ENCODE data around the gene IQGAP3. TPM values are rescaled to one million over a fixed set of nuclear protein-coding genes. Genes with fewer than 3 reads are reported as not detected.

Gene IQGAP3
- total and polyA plus RNA-seq, 4 donors, result under 0.01 to 8.5 (median 0.43) TPM

DNA sequence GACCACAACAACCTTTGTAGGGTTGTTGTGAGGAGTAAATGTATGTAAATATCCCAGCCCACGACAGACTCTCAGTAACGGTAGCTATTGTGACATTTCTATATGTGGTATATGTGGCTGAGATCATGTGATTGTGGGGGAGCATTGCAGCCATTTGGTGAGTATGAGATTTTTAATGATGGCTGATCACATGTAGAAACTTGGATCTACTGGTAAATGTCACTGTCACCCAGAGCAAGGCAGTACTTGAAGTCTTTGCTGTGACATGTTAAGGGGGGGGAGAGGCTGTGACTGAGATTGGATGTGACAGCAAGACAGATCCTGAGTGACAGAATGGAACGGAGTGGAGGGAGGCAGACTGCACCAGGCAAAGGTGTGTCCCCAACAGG is 47.9 kb downstream of the IQGAP3 start:
- Histone ChIP-seq H3K4me3 (ENCODE audit: low read depth in 1 of 3, low read length in 3 of 3) (no peak overlapping the region), H3K27me3 (ENCODE audit: control insufficient read depth in 4 of 4, insufficient read depth in 4 of 4, low read length in 3 of 4) (no peaks in the 10 kb centered on the region), H3K4me1 (ENCODE audit: control insufficient read depth in 4 of 4, insufficient read depth in 4 of 4, low read length in 3 of 4) (peaks cover 0 to 2% (median 0%) of the 10 kb centered on the region in 4 donors), H3K27ac (ENCODE audit: low read depth in 1 of 2, low read length in 2 of 2) (no peak overlapping the region), H3K9ac (ENCODE audit: low read depth in 1 of 2, low read length in 2 of 2) (peak overlapping the region in 1 of 2 donors; percentile 20), H3K36me3 (ENCODE audit: control insufficient read depth in 4 of 4, insufficient read depth in 3 of 4, low read depth in 1 of 4, low read length in 3 of 4) (no peaks in the 10 kb centered on the region), H3K9me3 (ENCODE audit: control insufficient read depth in 4 of 4, low read length in 3 of 4) (no peaks in the 10 kb centered on the region)
- WGBS, result 81% methylated on average over 3 of the region's 3 CpGs
- TF ChIP-seq HNF4G (IDR thresholded peaks at IDR 0.05) (no peak), HNF4A (conservative IDR thresholded peaks at IDR 0.05) (no peak), RXRA (IDR thresholded peaks at IDR 0.05) (no peak), FOXA2 (IDR thresholded peaks at IDR 0.05) (no peak)
- TF ChIP-seq, protein P1, sequence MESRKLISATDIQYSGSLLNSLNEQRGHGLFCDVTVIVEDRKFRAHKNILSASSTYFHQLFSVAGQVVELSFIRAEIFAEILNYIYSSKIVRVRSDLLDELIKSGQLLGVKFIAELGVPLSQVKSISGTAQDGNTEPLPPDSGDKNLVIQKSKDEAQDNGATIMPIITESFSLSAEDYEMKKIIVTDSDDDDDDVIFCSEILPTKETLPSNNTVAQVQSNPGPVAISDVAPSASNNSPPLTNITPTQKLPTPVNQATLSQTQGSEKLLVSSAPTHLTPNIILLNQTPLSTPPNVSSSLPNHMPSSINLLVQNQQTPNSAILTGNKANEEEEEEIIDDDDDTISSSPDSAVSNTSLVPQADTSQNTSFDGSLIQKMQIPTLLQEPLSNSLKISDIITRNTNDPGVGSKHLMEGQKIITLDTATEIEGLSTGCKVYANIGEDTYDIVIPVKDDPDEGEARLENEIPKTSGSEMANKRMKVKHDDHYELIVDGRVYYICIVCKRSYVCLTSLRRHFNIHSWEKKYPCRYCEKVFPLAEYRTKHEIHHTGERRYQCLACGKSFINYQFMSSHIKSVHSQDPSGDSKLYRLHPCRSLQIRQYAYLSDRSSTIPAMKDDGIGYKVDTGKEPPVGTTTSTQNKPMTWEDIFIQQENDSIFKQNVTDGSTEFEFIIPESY (IDR thresholded peaks at IDR 0.05), result no peak
- DNase-seq (ENCODE audit: low spot score), result no peak

DNA sequence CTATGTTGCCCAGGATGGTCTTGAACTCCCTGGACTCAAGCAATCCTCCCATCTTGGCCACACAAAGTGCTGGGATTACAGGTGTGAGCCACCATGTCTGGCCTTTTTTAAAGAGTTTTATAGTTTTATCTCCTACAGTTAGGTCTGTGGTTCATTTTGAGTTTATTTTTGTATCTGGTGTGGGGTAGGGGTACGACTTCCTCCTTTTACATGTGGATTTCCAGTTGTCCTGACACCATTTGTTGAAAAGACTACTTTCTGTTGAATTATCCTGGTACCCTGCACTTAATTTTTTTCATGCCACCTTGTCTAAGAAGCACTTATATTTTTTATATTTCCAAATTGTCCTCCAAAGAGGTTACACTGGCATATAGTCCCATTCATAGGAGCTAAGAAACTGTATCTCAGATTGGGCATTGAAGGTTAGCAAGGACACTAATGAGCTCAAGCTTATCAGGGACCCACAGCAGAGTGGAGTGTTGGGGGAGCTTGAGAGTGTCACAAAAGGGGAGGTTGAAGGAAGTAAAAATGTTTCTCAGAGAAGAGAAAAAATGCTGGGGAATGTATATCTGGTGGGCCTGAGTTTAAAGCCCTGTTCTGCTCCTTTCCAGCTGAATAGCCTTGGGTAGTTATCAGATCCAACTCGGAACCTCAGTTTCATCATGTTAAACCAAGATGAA is 48.4 kb downstream of the IQGAP3 start:
- H3K4me1 ChIP-seq (ENCODE audit: control insufficient read depth in 4 of 4, insufficient read depth in 4 of 4, low read length in 3 of 4), result peaks cover 0 to 2% (median 0%) of the 10 kb centered on the region in 4 donors
- no peak for DNase-seq (ENCODE audit: low spot score)
- 89% methylated on average over 2 of the region's 2 CpGs for WGBS
- H3K27me3 ChIP-seq (ENCODE audit: control insufficient read depth in 4 of 4, insufficient read depth in 4 of 4, low read length in 3 of 4), result no peaks in the 10 kb centered on the region
- H3K27ac ChIP-seq (ENCODE audit: low read depth in 1 of 2, low read length in 2 of 2), result no peak overlapping the region
- no peaks in the 10 kb centered on the region for H3K9me3 ChIP-seq (ENCODE audit: control insufficient read depth in 4 of 4, low read length in 3 of 4)
- TF ChIP-seq HNF4G (IDR thresholded peaks at IDR 0.05) (no peak), NR2F2 (IDR thresholded peaks at IDR 0.05) (no peak)
- H3K4me3 ChIP-seq (ENCODE audit: low read depth in 1 of 3, low read length in 3 of 3), result no peak overlapping the region
- no peak overlapping the region for H3K9ac ChIP-seq (ENCODE audit: low read depth in 1 of 2, low read length in 2 of 2)
- no peaks in the 10 kb centered on the region for H3K36me3 ChIP-seq (ENCODE audit: control insufficient read depth in 4 of 4, insufficient read depth in 3 of 4, low read depth in 1 of 4, low read length in 3 of 4)

DNA sequence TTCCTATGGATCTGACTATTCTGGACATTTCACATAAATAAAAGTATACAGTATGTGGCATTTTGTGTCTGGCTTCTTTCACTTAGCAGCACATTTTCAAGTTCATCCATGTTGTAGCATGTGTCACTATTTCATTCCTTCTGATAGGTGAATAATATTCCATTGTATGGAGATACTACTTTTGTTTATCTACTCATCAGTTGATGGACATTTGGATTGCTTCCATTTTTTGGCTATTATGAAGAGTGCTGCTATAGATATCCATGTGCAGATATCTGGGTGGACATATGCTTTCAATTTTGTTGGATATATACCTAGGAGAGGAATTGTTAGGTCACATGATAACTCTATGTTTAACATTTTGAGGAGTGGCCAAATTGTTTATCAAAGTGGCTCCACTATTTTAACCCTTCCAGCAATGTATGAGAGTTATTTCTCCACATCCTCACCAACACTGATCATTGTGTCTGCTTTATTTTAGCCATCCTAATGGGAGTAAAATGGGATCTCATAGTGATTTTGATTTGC is 49.9 kb downstream of the IQGAP3 start:
- Histone ChIP-seq H3K9me3 (ENCODE audit: control insufficient read depth in 4 of 4, low read length in 3 of 4) (no peaks in the 10 kb centered on the region), H3K4me3 (ENCODE audit: low read depth in 1 of 3, low read length in 3 of 3) (no peak overlapping the region), H3K36me3 (ENCODE audit: control insufficient read depth in 4 of 4, insufficient read depth in 3 of 4, low read depth in 1 of 4, low read length in 3 of 4) (no peaks in the 10 kb centered on the region), H3K9ac (ENCODE audit: low read depth in 1 of 2, low read length in 2 of 2) (no peak overlapping the region), H3K27ac (ENCODE audit: low read depth in 1 of 2, low read length in 2 of 2) (no peak overlapping the region), H3K4me1 (ENCODE audit: control insufficient read depth in 4 of 4, insufficient read depth in 4 of 4, low read length in 3 of 4) (peaks cover 0 to 2% (median 0%) of the 10 kb centered on the region in 4 donors), H3K27me3 (ENCODE audit: control insufficient read depth in 4 of 4, insufficient read depth in 4 of 4, low read length in 3 of 4) (no peaks in the 10 kb centered on the region)
- no peak for DNase-seq (ENCODE audit: low spot score)
- TF ChIP-seq, protein P2, sequence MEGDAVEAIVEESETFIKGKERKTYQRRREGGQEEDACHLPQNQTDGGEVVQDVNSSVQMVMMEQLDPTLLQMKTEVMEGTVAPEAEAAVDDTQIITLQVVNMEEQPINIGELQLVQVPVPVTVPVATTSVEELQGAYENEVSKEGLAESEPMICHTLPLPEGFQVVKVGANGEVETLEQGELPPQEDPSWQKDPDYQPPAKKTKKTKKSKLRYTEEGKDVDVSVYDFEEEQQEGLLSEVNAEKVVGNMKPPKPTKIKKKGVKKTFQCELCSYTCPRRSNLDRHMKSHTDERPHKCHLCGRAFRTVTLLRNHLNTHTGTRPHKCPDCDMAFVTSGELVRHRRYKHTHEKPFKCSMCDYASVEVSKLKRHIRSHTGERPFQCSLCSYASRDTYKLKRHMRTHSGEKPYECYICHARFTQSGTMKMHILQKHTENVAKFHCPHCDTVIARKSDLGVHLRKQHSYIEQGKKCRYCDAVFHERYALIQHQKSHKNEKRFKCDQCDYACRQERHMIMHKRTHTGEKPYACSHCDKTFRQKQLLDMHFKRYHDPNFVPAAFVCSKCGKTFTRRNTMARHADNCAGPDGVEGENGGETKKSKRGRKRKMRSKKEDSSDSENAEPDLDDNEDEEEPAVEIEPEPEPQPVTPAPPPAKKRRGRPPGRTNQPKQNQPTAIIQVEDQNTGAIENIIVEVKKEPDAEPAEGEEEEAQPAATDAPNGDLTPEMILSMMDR (IDR thresholded peaks at IDR 0.05; ENCODE audit: low read depth, low read length, missing input control), result no peak
- TF ChIP-seq SP1 (IDR thresholded peaks at IDR 0.05), result no peak
- TF ChIP-seq RXRA (IDR thresholded peaks at IDR 0.05), result no peak
- TF ChIP-seq HNF4G (IDR thresholded peaks at IDR 0.05), result no peak
- no peak for TF ChIP-seq RAD21 (IDR thresholded peaks at IDR 0.05)
- no peak for TF ChIP-seq NR2F2 (IDR thresholded peaks at IDR 0.05)
- TF ChIP-seq YY1 (IDR thresholded peaks at IDR 0.05), result no peak
- TF ChIP-seq HNF4A (conservative IDR thresholded peaks at IDR 0.05), result no peak
- TF ChIP-seq, protein P1 (IDR thresholded peaks at IDR 0.05), result no peak
- TF ChIP-seq EGR1 (IDR thresholded peaks at IDR 0.05; ENCODE audit: low read depth in 2 of 2), result no peak
- TF ChIP-seq, protein P3, sequence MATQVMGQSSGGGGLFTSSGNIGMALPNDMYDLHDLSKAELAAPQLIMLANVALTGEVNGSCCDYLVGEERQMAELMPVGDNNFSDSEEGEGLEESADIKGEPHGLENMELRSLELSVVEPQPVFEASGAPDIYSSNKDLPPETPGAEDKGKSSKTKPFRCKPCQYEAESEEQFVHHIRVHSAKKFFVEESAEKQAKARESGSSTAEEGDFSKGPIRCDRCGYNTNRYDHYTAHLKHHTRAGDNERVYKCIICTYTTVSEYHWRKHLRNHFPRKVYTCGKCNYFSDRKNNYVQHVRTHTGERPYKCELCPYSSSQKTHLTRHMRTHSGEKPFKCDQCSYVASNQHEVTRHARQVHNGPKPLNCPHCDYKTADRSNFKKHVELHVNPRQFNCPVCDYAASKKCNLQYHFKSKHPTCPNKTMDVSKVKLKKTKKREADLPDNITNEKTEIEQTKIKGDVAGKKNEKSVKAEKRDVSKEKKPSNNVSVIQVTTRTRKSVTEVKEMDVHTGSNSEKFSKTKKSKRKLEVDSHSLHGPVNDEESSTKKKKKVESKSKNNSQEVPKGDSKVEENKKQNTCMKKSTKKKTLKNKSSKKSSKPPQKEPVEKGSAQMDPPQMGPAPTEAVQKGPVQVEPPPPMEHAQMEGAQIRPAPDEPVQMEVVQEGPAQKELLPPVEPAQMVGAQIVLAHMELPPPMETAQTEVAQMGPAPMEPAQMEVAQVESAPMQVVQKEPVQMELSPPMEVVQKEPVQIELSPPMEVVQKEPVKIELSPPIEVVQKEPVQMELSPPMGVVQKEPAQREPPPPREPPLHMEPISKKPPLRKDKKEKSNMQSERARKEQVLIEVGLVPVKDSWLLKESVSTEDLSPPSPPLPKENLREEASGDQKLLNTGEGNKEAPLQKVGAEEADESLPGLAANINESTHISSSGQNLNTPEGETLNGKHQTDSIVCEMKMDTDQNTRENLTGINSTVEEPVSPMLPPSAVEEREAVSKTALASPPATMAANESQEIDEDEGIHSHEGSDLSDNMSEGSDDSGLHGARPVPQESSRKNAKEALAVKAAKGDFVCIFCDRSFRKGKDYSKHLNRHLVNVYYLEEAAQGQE (IDR thresholded peaks at IDR 0.05), result no peak

Data from liver (tissue), 9 donors.